ENCODE results near the gene NUDT22. TPM values are rescaled to one million over a fixed set of nuclear protein-coding genes. Genes with fewer than 3 reads are reported as not detected.
A peak's percentile ranks its signal among the peaks of the same experiment; 100 is the strongest.

The NUDT22 gene
- total RNA-seq, 1 experiment from 2014 or later = 31.9 TPM

- H3K36me3 Mint-ChIP-seq (ENCODE audit: insufficient read depth, unreplicated experiment) = peaks cover 43% of the 10 kb centered on the region
- no peak for TF ChIP-seq CTCF (IDR thresholded peaks at IDR 0.05; ENCODE audit: insufficient read depth in 1 of 2, low read depth in 1 of 2, low read length in 1 of 2, severe bottlenecking in 1 of 2, unreplicated experiment in 1 of 2)
- Histone ChIP-seq H3K36me3 (ENCODE audit: control insufficient read depth, insufficient read depth, low read length) (no peaks in the 10 kb centered on the region), H3K9me3 (no peaks in the 10 kb centered on the region), H3K4me3 (ENCODE audit: low read depth, low read length) (no peak overlapping the region), H3K4me1 (peaks cover 26% of the 10 kb centered on the region), H3K27me3 (replicated peaks; ENCODE audit: control insufficient read depth, insufficient read depth, low read length) (no peaks in the 10 kb centered on the region)
- H3K4me1 Mint-ChIP-seq (ENCODE audit: low read depth, unreplicated experiment) = peaks cover 13% of the 10 kb centered on the region
- CTCF ChIA-PET = interaction anchor here (1.4 kb wide), 1 partner anchor 8 kb away, joined by 3 read pairs; the partner anchor contains the start of gene FKBP2
- H3K27me3 Mint-ChIP-seq (ENCODE audit: insufficient read depth, unreplicated experiment) = no peaks in the 10 kb centered on the region
- POLR2A ChIA-PET = no interaction called here
- H3K27ac Mint-ChIP-seq (ENCODE audit: unreplicated experiment) = no peak overlapping the region
- DNase-seq = no peak
- intact Hi-C loops (cut with micrococcal nuclease; ENCODE audit: unreplicated experiment) = no loop called here
- H3K9me3 Mint-ChIP-seq (ENCODE audit: unreplicated experiment) = no peaks in the 10 kb centered on the region
- no TSS peak for BruUV-seq (replicated peaks)
- no peak overlapping the region for H3K4me3 Mint-ChIP-seq (ENCODE audit: unreplicated experiment)
These were observed 23.0 kb downstream of the NUDT22 start for GRCh38 chr11:64249038-64249437.

GRCh38 chr11:64249563-64250414 is 23.7 kb downstream of the NUDT22 start:
- Histone ChIP-seq H3K9me3 (no peaks in the 10 kb centered on the region), H3K4me3 (ENCODE audit: low read depth, low read length) (no peak overlapping the region), H3K4me1 (peaks cover 26% of the 10 kb centered on the region), H3K27me3 (replicated peaks; ENCODE audit: control insufficient read depth, insufficient read depth, low read length) (no peaks in the 10 kb centered on the region), H3K36me3 (ENCODE audit: control insufficient read depth, insufficient read depth, low read length) (no peaks in the 10 kb centered on the region)
- no peaks in the 10 kb centered on the region for H3K27me3 Mint-ChIP-seq (ENCODE audit: insufficient read depth, unreplicated experiment)
- H3K9me3 Mint-ChIP-seq (ENCODE audit: unreplicated experiment) = no peaks in the 10 kb centered on the region
- no peak for TF ChIP-seq CTCF (IDR thresholded peaks at IDR 0.05; ENCODE audit: insufficient read depth in 1 of 2, low read depth in 1 of 2, low read length in 1 of 2, severe bottlenecking in 1 of 2, unreplicated experiment in 1 of 2)
- no TSS peak for BruUV-seq (replicated peaks)
- intact Hi-C loops (cut with micrococcal nuclease; ENCODE audit: unreplicated experiment) = no loop called here
- no peak overlapping the region for H3K27ac Mint-ChIP-seq (ENCODE audit: unreplicated experiment)
- H3K36me3 Mint-ChIP-seq (ENCODE audit: insufficient read depth, unreplicated experiment) = peaks cover 38% of the 10 kb centered on the region
- peak overlapping the region; percentile 99 for H3K4me3 Mint-ChIP-seq (ENCODE audit: unreplicated experiment)
- ChIA-PET POLR2A (interaction anchor here (0.8 kb wide), 1 partner anchor 9 kb away, joined by 3 read pairs; the partner anchor contains the start of gene FKBP2), CTCF (interaction anchor here (0.6 to 1.6 kb wide), 6 partner anchors 9 to 105 kb away, joined by 3 to 9 read pairs (median 4); partner anchors contain the start of gene FKBP2)
- peaks cover 13% of the 10 kb centered on the region for H3K4me1 Mint-ChIP-seq (ENCODE audit: low read depth, unreplicated experiment)
- DNase-seq = no peak

GRCh38 chr11:64250415-64251015 is 24.4 kb downstream of the NUDT22 start:
- Mint-ChIP-seq H3K36me3 (ENCODE audit: insufficient read depth, unreplicated experiment) (peaks cover 35% of the 10 kb centered on the region), H3K27me3 (ENCODE audit: insufficient read depth, unreplicated experiment) (no peaks in the 10 kb centered on the region), H3K4me1 (ENCODE audit: low read depth, unreplicated experiment) (peaks cover 13% of the 10 kb centered on the region), H3K9me3 (ENCODE audit: unreplicated experiment) (no peaks in the 10 kb centered on the region), H3K4me3 (ENCODE audit: unreplicated experiment) (peak overlapping the region; percentile 99), H3K27ac (ENCODE audit: unreplicated experiment) (no peak overlapping the region)
- H3K9me3 ChIP-seq = no peaks in the 10 kb centered on the region
- CTCF ChIA-PET = interaction anchor here (0.6 to 1.6 kb wide), 6 partner anchors 9 to 110 kb away, joined by 3 to 9 read pairs (median 4); partner anchors contain the start of gene FKBP2
- peaks cover 26% of the 10 kb centered on the region for H3K4me1 ChIP-seq
- TF ChIP-seq CTCF (IDR thresholded peaks at IDR 0.05; ENCODE audit: insufficient read depth in 1 of 2, low read depth in 1 of 2, low read length in 1 of 2, severe bottlenecking in 1 of 2, unreplicated experiment in 1 of 2) = no peak
- peak in 1 of 2 experiments; percentile 50 for DNase-seq
- intact Hi-C loops (cut with micrococcal nuclease; ENCODE audit: unreplicated experiment) = loop anchor here (1.0 kb wide), 2 partner anchors 20 to 54 kb away; no protein-coding TSS in a partner anchor
- no TSS peak for BruUV-seq (replicated peaks)
- no peaks in the 10 kb centered on the region for H3K27me3 ChIP-seq (replicated peaks; ENCODE audit: control insufficient read depth, insufficient read depth, low read length)
- H3K36me3 ChIP-seq (ENCODE audit: control insufficient read depth, insufficient read depth, low read length) = peaks cover 2% of the 10 kb centered on the region; the same call in 1 of the 2 replicates
- POLR2A ChIA-PET = interaction anchor here (0.8 to 0.9 kb wide), 2 partner anchors 8 to 9 kb away, joined by 3 read pairs; partner anchors contain the start of gene FKBP2
- peak overlapping the region; percentile 66 for H3K4me3 ChIP-seq (ENCODE audit: low read depth, low read length)

All from Caco-2 (cell line).